Astrocyte (in vitro differentiated cells and primary cell): ENCODE data around the gene FUT8.

Experiments
- EZH2 ChIP-seq: IDR thresholded peaks from 2 replicates; pipeline ENCODE4 v1.6.1; 2012; ENCODE audit warnings: mild to moderate bottlenecking, low read length, inconsistent platforms; ENCODE audit not compliant: insufficient read depth
- TF ChIP-seq, protein P1 (sequence below): IDR thresholded peaks from 2 replicates; pipeline ENCODE4 v1.5.1; 2011; ENCODE audit warnings: low read depth, mild to moderate bottlenecking, inconsistent platforms, low read length, moderate library complexity; ENCODE audit not compliant: insufficient read depth

DNA sequence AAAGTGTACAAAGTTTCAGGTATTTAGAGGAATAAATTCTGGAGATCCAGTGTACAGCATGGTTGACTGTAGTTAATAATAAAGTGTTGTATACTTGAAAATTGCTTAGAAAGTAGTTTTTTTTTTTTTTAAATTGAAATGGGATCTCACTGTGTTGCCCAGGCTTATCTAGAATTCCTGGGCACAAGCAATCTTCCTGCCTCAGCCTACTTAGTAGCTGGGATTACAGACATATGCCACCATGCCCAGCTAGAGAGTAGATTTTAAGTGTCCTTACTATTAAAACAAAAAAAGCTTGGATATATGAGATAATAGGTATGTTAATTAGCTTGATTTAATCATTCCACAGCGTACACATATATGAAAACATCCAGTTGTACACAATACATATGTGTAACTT lies 27.7 kb downstream of the FUT8 start:
- TF ChIP-seq, protein P1, sequence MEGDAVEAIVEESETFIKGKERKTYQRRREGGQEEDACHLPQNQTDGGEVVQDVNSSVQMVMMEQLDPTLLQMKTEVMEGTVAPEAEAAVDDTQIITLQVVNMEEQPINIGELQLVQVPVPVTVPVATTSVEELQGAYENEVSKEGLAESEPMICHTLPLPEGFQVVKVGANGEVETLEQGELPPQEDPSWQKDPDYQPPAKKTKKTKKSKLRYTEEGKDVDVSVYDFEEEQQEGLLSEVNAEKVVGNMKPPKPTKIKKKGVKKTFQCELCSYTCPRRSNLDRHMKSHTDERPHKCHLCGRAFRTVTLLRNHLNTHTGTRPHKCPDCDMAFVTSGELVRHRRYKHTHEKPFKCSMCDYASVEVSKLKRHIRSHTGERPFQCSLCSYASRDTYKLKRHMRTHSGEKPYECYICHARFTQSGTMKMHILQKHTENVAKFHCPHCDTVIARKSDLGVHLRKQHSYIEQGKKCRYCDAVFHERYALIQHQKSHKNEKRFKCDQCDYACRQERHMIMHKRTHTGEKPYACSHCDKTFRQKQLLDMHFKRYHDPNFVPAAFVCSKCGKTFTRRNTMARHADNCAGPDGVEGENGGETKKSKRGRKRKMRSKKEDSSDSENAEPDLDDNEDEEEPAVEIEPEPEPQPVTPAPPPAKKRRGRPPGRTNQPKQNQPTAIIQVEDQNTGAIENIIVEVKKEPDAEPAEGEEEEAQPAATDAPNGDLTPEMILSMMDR = no peak
- no peak for TF ChIP-seq EZH2
